H9 (cell line): ENCODE results near the gene CCDC80. TPM values are rescaled to one million over a fixed set of nuclear protein-coding genes. Genes with fewer than 3 reads are reported as not detected.

Source experiments
- DNase-seq: peaks from one replicate; pipeline ENCODE4 v3.0.0-alpha.2; 2017
- H2AFZ ChIP-seq: one replicate; pipeline ENCODE4 v1.6.1; 2013; ENCODE audit warnings: mild to moderate bottlenecking, low read length, control low read depth, moderate library complexity
- H2AK5ac ChIP-seq: 2 replicates; pipeline ENCODE4 v1.6.1; 2013; ENCODE audit warnings: low read length, control low read depth, mixed read lengths; ENCODE audit not compliant: insufficient read length
- H2BK120ac ChIP-seq: one replicate; pipeline ENCODE4 v1.6.1; 2013; ENCODE audit warnings: low read depth, mild to moderate bottlenecking, low read length, control low read depth, inconsistent platforms; ENCODE audit not compliant: poor library complexity, severe bottlenecking
- H2BK12ac ChIP-seq: 2 replicates; pipeline ENCODE4 v1.6.1; 2013; ENCODE audit warnings: low read length, control low read depth, mixed read lengths, low read depth; ENCODE audit not compliant: insufficient read length
- H2BK15ac ChIP-seq: 2 replicates; pipeline ENCODE4 v1.6.1; 2013; ENCODE audit warnings: low read depth, low read length, control low read depth
- H2BK20ac ChIP-seq: one replicate; pipeline ENCODE4 v1.6.1; 2013; ENCODE audit warnings: low read depth, mild to moderate bottlenecking, low read length, control low read depth, inconsistent platforms; ENCODE audit not compliant: poor library complexity, severe bottlenecking
- H2BK5ac ChIP-seq: 2 replicates; pipeline ENCODE4 v1.6.1; 2013; ENCODE audit warnings: low read length, control low read depth, mixed read lengths; ENCODE audit not compliant: insufficient read length
- H3K14ac ChIP-seq: 2 replicates; pipeline ENCODE4 v1.6.1; 2013; ENCODE audit warnings: low read length, control low read depth; ENCODE audit not compliant: insufficient read depth
- H3K18ac ChIP-seq: 2 replicates; pipeline ENCODE4 v1.6.1; 2013; ENCODE audit warnings: low read depth, mild to moderate bottlenecking, mixed read lengths, low read length, control low read depth; ENCODE audit not compliant: insufficient read length
- H3K23ac ChIP-seq: 2 replicates; pipeline ENCODE4 v1.6.1; 2013; ENCODE audit warnings: low read length, control low read depth, mixed read lengths, low read depth; ENCODE audit not compliant: insufficient read length
- H3K23me2 ChIP-seq: 2 replicates; pipeline ENCODE4 v1.6.1; 2013; ENCODE audit warnings: low read depth, mild to moderate bottlenecking, mixed read lengths, low read length, control low read depth; ENCODE audit not compliant: insufficient read length, poor library complexity, severe bottlenecking
- H3K27ac ChIP-seq: 2 replicates; pipeline ENCODE4 v1.5.1; 2013; ENCODE audit warnings: low read length, control low read depth, mixed read lengths, low read depth; ENCODE audit not compliant: insufficient read length
- H3K27me3 ChIP-seq: 2 replicates; pipeline ENCODE4 v1.6.1; 2013; ENCODE audit warnings: low read length, control low read depth, inconsistent platforms; ENCODE audit not compliant: insufficient read depth
- H3K4ac ChIP-seq: 2 replicates; pipeline ENCODE4 v1.6.1; 2013; ENCODE audit warnings: low read depth, mild to moderate bottlenecking, control low read depth, inconsistent platforms, low read length, moderate library complexity
- H3K4me1 ChIP-seq: 2 replicates; pipeline ENCODE4 v1.6.1; 2013; ENCODE audit warnings: low read length, control low read depth, inconsistent platforms; ENCODE audit not compliant: insufficient read depth
- H3K4me2 ChIP-seq: 2 replicates; pipeline ENCODE4 v1.6.1; 2013; ENCODE audit warnings: low read length, control low read depth, mixed read lengths; ENCODE audit not compliant: insufficient read length, insufficient read depth
- H3K56ac ChIP-seq: 2 replicates; pipeline ENCODE4 v1.6.1; 2013; ENCODE audit warnings: low read depth, mild to moderate bottlenecking, mixed read lengths, low read length, control low read depth; ENCODE audit not compliant: insufficient read length
- H3K79me1 ChIP-seq: 2 replicates; pipeline ENCODE4 v1.6.1; 2013; ENCODE audit warnings: low read depth, mild to moderate bottlenecking, moderate library complexity, low read length, control low read depth, inconsistent platforms; ENCODE audit not compliant: insufficient read depth, poor library complexity, severe bottlenecking
- H3K79me2 ChIP-seq: 2 replicates; pipeline ENCODE4 v1.6.1; 2013; ENCODE audit warnings: low read length, control low read depth, inconsistent platforms; ENCODE audit not compliant: insufficient read depth
- H3K9ac ChIP-seq: 2 replicates; pipeline ENCODE4 v1.6.1; 2013; ENCODE audit warnings: low read length, control low read depth, mixed read lengths; ENCODE audit not compliant: insufficient read length; ENCODE audit errors: extremely low read depth
- H3K9me3 ChIP-seq: one replicate; pipeline ENCODE4 v1.6.1; 2013; ENCODE audit warnings: low read depth, low read length, inconsistent platforms; ENCODE audit not compliant: control insufficient read depth
- H3T11ph ChIP-seq: one replicate; pipeline ENCODE4 v1.6.1; 2013; ENCODE audit warnings: mild to moderate bottlenecking, low read length, control low read depth, inconsistent platforms
- H4K20me1 ChIP-seq: one replicate; pipeline ENCODE4 v1.6.1; 2013; ENCODE audit not compliant: control insufficient read depth, insufficient read length, insufficient read depth
- H4K5ac ChIP-seq: 2 replicates; pipeline ENCODE4 v1.6.1; 2013; ENCODE audit warnings: low read depth, mild to moderate bottlenecking, mixed read lengths, low read length, control low read depth; ENCODE audit not compliant: insufficient read length
- H4K8ac ChIP-seq: replicated peaks from 2 replicates; pipeline ENCODE4 v1.6.1; 2013; ENCODE audit warnings: low read length, control low read depth, mixed read lengths, low read depth; ENCODE audit not compliant: insufficient read length
- H4K91ac ChIP-seq: 2 replicates; pipeline ENCODE4 v1.6.1; 2013; ENCODE audit warnings: low read depth, mild to moderate bottlenecking, moderate library complexity, mixed read lengths, low read length, control low read depth; ENCODE audit not compliant: insufficient read length
- H3K27ac Mint-ChIP-seq, 3 experiments: 2 replicates in 2 of 3; 3 replicates in 1 of 3; pipeline ENCODE4 v1.8.0; 2020 to 2021; ENCODE audit warnings: mixed read lengths in 3 of 3, mild to moderate bottlenecking in 1 of 3, moderate library complexity in 1 of 3
- H3K27me3 Mint-ChIP-seq: 2 replicates; pipeline ENCODE4 v1.8.0; 2021; ENCODE audit warnings: low read depth, mild to moderate bottlenecking, moderate library complexity, mixed read lengths
- H3K36me3 Mint-ChIP-seq, 3 experiments: 2 replicates in 2 of 3; 3 replicates in 1 of 3; pipeline ENCODE4 v1.8.0; 2020 to 2021; ENCODE audit warnings: low read depth in 3 of 3, mixed read lengths in 3 of 3; ENCODE audit not compliant: insufficient read depth in 1 of 3
- H3K4me1 Mint-ChIP-seq, 2 experiments: 2 replicates each; pipeline ENCODE4 v1.8.0; 2020; ENCODE audit warnings: mixed read lengths in 2 of 2
- H3K4me3 Mint-ChIP-seq, 2 experiments: 2 replicates in 1 of 2; 3 replicates in 1 of 2; pipeline ENCODE4 v1.8.0; 2020 to 2021; ENCODE audit warnings: mild to moderate bottlenecking in 2 of 2, mixed read lengths in 2 of 2, moderate library complexity in 1 of 2
- H3K9me3 Mint-ChIP-seq, 2 experiments: 2 replicates in 1 of 2; 3 replicates in 1 of 2; pipeline ENCODE4 v1.8.0; 2020; ENCODE audit warnings: mild to moderate bottlenecking in 2 of 2, mixed read lengths in 2 of 2, moderate library complexity in 1 of 2
- WGBS: extraction: QIAGEN DNeasy Blood & Tissue Kit; methylation state at CpG from one replicate; pipeline ENCODE4 v1.1.7; 2013; ENCODE audit warnings: missing lambda C conversion rate, low lambda C conversion rate, mixed read lengths; ENCODE audit not compliant: insufficient read length; ENCODE audit errors: extremely low coverage; 5-methylcytosine and 5-hydroxymethylcytosine counted together
- total RNA-seq: library from RNA; stranded (reverse); gene quantifications from 2 replicates; pipeline ENCODE4 v1.2.1, GENCODE V29; 2021
- TF ChIP-seq, protein P1 (sequence below): fragments of 200-600 bp; sonication (generic); conservative IDR thresholded peaks from 3 replicates; pipeline ENCODE4 v1.8.0; 2021; ENCODE audit warnings: antibody characterized with exemption, mild to moderate bottlenecking

CCDC80 gene
- total RNA-seq, 1 experiment from 2014 or later, result 5.4 TPM

DNA sequence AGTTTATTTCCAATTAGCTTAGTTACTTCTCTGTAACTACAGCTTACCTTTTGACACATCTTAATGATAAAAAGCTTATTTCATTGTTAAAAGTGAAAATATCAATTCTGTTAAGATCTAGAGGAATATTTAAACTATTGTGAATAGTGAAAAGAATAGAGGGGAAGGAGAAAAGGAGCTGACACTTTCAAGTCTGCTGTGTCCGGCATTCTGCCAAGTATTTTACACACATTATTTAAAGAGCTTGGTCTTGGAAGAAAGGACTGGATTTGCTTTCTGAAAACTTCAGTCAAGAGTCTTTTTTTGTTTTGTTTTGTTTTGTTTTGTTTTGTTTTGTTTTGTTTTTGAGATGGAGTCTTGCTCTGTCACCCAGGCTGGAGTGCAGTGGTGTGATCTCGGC lies 34.8 kb downstream of the CCDC80 start:
- DNase-seq, result no peak

More for the DNA sequence above, 34.8 kb downstream of the CCDC80 start:
- Histone ChIP-seq H2BK120ac (no peak overlapping the region), H3K79me2 (no peaks in the 10 kb centered on the region), H2AK5ac (no peak overlapping the region), H3K4me2 (no peak overlapping the region), H3K4me1 (no peaks in the 10 kb centered on the region), H3K18ac (no peak overlapping the region), H2BK20ac (no peak overlapping the region), H3T11ph (no peak overlapping the region), H4K8ac (no peak overlapping the region), H2AFZ (no peak overlapping the region), H2BK15ac (no peak overlapping the region), H4K20me1 (no peaks in the 10 kb centered on the region), H3K14ac (no peak overlapping the region), H3K23me2 (no peaks in the 10 kb centered on the region), H3K4ac (no peak overlapping the region), H2BK5ac (no peak overlapping the region), H4K91ac (no peak overlapping the region), H3K27ac (no peak overlapping the region), H3K27me3 (no peaks in the 10 kb centered on the region), H3K23ac (no peak overlapping the region), H3K56ac (no peak overlapping the region), H4K5ac (no peak overlapping the region), H3K9me3 (no peaks in the 10 kb centered on the region), H3K79me1 (no peaks in the 10 kb centered on the region), H3K9ac (no peak overlapping the region), H2BK12ac (no peak overlapping the region)
- Mint-ChIP-seq H3K4me3 (no peak overlapping the region), H3K27me3 (no peaks in the 10 kb centered on the region), H3K9me3 (no peaks in the 10 kb centered on the region), H3K27ac (no peak overlapping the region), H3K36me3 (no peaks in the 10 kb centered on the region), H3K4me1 (peaks cover 9 to 11% of the 10 kb centered on the region in 2 experiments; a peak in 3 of 4 replicates)
- WGBS, result no CpG with 5 or more reads among the region's 2 CpGs
- TF ChIP-seq, protein P1, sequence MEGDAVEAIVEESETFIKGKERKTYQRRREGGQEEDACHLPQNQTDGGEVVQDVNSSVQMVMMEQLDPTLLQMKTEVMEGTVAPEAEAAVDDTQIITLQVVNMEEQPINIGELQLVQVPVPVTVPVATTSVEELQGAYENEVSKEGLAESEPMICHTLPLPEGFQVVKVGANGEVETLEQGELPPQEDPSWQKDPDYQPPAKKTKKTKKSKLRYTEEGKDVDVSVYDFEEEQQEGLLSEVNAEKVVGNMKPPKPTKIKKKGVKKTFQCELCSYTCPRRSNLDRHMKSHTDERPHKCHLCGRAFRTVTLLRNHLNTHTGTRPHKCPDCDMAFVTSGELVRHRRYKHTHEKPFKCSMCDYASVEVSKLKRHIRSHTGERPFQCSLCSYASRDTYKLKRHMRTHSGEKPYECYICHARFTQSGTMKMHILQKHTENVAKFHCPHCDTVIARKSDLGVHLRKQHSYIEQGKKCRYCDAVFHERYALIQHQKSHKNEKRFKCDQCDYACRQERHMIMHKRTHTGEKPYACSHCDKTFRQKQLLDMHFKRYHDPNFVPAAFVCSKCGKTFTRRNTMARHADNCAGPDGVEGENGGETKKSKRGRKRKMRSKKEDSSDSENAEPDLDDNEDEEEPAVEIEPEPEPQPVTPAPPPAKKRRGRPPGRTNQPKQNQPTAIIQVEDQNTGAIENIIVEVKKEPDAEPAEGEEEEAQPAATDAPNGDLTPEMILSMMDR, result no peak
